GM19463 (cell line): ENCODE data around the gene IMPG2.
A peak's percentile ranks its signal among the peaks of the same experiment; 100 is the strongest.

ENCODE experiments used
- ATAC-seq: cut with Tn5 transposase; IDR thresholded peaks from one replicate; pipeline ENCODE4 v1.9.1; 2021; ENCODE audit warnings: mild to moderate bottlenecking, moderate library complexity; ENCODE audit not compliant: unreplicated experiment

The IMPG2 gene

DNA sequence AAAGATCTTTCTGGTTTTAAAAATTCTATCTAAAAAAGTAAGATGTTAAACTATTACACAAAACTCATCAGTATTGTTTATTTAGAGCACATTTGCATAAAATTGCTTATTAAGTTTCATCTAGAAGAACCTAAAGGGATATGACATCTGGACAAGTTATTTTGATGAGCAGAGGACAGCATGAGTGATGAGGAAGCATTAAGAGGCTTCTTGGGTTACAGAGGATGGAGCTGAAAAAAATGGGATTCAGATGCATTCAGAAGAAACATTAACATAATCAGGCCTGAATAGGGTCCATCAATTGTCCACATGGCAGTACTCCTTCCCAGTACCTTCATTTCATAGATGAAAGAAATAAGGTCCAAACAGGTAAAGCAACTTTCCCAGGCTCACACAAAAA lies 41.6 kb downstream of the IMPG2 start:
- ATAC-seq = no peak

GRCh38 chr3:101273608-101274007 lies 46.8 kb downstream of the IMPG2 start:
- no peak for ATAC-seq

DNA sequence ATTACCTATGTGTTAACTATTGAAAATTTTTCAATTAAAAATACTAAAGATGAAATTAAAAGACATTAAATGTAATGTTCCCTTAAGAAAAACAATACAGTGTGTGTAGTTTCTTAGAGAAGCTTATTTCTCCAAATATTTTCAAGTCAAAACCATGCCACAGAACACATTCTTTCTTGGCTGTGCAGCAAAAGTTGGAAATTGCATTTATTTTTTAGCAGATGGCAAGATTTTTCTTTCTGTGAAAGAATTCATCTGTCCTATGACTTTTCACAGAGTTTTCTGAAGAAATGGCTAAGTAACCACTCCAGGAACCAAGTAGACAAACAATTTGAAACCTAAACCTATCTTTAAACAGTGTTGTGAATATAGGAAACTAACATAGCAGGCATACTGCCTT lies 47.2 kb downstream of the IMPG2 start:
- no peak for ATAC-seq

GRCh38 chr3:101271728-101272127 lies 48.6 kb downstream of the IMPG2 start:
- no peak for ATAC-seq

GRCh38 chr3:101270149-101270548 lies 50.2 kb downstream of the IMPG2 start:
- no peak for ATAC-seq

GRCh38 chr3:101268971-101269671 lies 51.3 kb downstream of the IMPG2 start:
- no peak for ATAC-seq

DNA sequence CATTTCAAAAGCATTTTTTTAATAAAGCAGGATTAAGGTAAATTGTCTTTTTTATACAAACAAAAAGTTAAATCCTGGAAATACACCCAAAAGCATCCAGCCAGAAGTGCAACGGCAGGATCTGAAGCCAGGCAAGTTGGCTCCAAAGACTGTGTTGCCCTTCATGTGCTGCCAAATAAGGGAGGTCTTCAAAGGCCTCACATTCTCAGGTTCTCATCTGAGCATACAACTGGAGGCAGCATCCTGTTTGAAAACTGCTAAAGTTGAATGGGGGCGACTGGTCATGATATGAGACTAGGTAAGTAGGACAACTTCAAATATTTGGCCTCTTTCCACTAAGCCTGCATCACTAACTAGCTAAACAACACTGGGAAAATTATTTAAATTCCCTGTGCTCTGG lies 52.2 kb downstream of the IMPG2 start:
- no peak for ATAC-seq

DNA sequence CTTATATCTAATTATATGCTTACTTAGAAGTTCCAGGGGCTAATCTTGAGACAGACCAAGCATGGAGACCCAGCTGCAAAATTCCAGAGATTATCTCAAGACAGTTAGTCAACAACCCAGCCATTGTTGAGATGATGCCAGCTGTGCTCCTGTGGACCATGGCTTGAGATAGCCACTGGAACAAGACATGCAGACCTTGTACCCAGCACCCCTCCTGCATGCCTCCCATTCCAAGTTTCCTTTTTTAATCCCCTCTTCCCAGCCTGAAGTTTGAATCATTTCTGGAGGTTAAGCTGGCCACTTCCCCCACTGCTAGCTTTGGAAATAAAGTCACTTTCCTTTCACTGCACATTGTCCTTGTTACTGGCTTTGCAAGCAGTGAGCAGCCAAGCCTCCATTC lies 53.8 kb downstream of the IMPG2 start:
- no peak for ATAC-seq

- no peak for ATAC-seq
Measured at GRCh38 chr3:101266071-101266470, 54.3 kb downstream of the IMPG2 start.

DNA sequence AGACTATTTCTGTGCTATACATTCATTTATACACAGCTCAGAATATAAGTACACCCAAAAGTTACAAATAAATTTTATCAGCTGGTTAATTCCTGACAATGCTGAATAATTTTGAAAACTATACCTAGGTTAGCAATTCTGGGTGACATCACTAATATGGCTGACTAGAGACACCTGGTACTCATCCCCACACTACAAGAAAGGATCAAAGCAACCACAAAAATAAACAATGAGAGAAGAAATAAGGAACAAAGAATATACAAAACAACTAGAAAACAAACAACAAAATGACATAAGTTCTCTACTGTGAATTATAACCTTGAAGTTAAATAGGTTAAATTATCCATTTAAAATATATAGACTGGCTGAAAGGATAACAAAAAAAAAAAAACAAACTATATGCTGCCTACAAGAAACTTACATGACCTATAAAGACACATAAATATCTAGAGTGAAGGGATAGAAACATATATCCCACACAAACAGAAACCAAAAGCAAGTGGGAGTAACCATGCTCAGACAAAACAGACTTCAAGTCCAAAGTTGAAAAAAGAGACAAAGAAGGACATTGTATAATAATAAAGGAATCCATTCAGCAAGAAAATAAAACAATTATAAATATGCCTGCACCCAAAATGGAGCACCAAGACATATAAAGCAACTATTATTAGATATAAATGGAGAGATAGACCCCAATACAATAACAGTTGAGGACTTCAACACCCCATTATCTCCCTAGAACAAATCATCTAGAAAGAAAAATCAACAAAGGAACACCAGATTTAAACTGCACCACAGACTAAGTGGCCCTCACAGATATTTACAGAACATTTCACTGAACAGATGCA lies 57.8 kb downstream of the IMPG2 start:
- ATAC-seq = peak; percentile 52

DNA sequence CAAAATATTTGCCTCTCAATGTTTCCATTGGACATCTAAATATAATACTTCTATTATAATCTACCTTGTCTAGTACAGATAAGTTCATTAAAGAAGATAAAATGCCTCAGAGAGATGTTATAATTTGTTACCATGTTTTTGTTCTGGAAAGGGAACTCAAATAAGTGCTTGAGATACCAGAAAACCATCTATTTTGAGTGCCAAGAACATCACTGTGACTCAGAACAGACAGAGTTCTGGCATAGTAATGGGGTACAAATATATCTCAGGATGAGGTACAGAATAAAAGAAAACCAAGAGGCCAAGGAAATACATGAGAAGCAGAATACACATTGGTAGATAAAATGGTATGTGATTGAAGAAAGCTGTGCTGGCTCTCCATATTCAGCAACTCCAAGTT lies 58.9 kb downstream of the IMPG2 start:
- ATAC-seq = no peak

DNA sequence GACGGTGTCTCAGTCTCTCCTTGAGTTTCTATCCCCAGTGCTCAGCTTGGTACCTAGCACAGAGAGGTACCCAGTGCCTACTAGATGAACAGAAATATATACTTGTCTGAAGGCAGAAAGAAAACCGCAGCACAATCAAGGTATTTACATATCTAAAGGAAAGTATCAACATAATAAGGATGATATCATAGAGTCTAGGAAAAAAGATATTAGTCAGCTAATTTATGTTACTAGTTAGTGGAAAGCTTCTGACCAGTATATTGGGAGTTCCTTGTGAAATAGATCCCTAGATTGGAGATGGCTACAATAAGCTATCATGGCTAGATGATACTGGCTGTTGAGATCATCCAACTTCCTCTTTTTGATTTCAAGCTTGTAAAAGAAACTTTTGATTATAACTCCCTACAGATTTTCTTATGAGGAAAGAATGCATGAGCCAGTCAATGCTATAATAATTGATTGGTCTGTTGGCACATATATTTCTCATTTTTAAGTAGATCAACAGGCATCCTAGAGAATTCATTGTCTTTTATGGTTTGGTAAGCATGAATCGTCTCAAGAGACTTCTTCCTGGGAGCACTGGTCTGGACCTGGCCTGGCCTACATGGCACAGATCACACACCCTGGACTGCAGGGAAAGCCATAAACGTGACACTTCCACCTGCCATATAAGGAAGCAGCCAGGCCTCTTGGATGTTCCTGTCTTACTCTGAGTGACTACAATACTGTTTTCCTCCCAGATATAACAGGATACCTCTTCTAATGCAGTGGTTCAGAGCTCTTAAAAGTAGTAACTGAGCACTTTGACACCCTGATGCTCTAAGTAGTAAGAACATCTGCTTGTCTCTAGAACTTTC lies 60.7 kb downstream of the IMPG2 start:
- no peak for ATAC-seq

GRCh38 chr3:101256511-101256910 lies 63.9 kb downstream of the IMPG2 start:
- ATAC-seq = no peak

- ATAC-seq = no peak
Measured at GRCh38 chr3:101255441-101255840, 64.9 kb downstream of the IMPG2 start.

DNA sequence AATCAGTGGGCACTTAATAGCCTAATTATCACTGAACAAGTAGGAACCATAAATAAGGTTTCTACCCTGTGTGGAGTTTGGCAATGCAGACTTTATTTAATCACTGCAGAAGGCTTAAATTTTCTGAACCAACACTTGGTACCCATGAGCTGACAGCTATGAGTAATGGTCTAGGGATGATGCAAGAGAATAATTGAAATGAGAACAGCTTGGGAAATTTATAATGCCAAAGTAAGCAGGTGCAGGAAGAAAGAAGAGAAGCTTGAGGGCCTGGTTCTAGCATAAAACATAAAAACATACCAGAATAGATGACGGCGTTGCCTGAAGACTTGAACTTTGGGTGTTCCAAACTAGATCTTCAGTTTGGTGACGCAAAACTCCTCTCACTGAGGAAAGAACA lies 67.0 kb downstream of the IMPG2 start:
- ATAC-seq = no peak

DNA sequence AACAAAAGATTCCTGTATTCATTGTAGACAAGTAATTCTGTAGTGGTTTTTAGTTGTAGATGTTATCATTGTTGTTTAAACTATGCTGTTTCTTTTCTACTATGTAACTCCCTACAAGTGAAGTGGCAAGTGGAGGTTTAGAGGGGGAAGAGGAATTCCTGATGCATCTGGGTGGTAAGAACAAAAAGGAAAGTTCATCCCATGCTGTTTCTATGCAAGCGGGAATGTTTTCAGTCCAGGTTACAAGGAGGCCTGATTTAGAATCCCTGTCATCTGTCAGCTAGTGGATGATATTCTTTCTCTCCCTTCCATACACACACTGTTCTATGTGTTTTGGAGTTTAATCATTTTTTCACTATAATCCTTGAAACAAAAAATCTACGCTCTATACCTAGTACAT lies 67.4 kb downstream of the IMPG2 start:
- ATAC-seq = no peak

GRCh38 chr3:101252307-101252706 lies 68.1 kb downstream of the IMPG2 start:
- no peak for ATAC-seq

DNA sequence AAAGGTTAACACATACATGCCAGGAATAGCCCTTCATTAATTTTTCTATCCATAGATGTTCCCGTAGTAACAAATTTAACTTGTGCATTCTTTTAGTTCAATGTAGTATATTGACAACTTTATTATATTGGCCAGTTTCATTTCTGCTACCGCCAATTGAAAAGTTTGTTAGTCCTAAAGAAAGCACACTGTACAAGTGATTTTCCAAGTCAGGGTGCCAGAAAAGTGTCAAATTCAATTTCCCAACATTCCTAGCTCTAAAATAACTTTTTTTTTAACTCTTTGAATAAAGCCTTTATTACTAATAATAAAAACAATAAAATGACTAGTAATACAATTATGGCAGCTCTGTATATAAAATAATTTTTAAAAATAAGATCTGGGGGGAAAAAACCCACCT lies 68.9 kb downstream of the IMPG2 start:
- ATAC-seq = no peak

- no peak for ATAC-seq
Measured at GRCh38 chr3:101249522-101249921, 70.9 kb downstream of the IMPG2 start.

GRCh38 chr3:101248736-101249135 lies 71.6 kb downstream of the IMPG2 start:
- ATAC-seq = no peak

- ATAC-seq = no peak
Measured at GRCh38 chr3:101244212-101244575, 76.2 kb downstream of the IMPG2 start.
